Measurements from ENCODE around the gene FBN1.

The FBN1 gene

GRCh38 chr15:48623456-48623855, 22.1 kb downstream of the FBN1 start:
- WGBS, 2 experiments (ENCODE audit: insufficient coverage in 2 of 2) = 83 to 100% methylated on average over 1 of the region's 1 CpG
- peaks cover 9% of the 10 kb centered on the region for H3K36me3 ChIP-seq (ENCODE audit: control insufficient read depth, insufficient read depth, low read length)
- H3K4me1 ChIP-seq (ENCODE audit: control insufficient read depth, insufficient read depth, low read length, poor library complexity, severe bottlenecking) = peaks cover 9% of the 10 kb centered on the region
- H3K4me3 ChIP-seq (ENCODE audit: extremely low read depth, insufficient read depth, low read length, poor library complexity, severe bottlenecking) = no peak overlapping the region
- H3K9me3 ChIP-seq (ENCODE audit: control insufficient read depth, low read length) = no peaks in the 10 kb centered on the region
- no peak overlapping the region for H3K27ac ChIP-seq (ENCODE audit: low read depth, low read length, severe bottlenecking)

GRCh38 chr15:48622237-48622636, 23.3 kb downstream of the FBN1 start:
- Histone ChIP-seq H3K4me3 (ENCODE audit: extremely low read depth, insufficient read depth, low read length, poor library complexity, severe bottlenecking) (no peak overlapping the region), H3K9me3 (ENCODE audit: control insufficient read depth, low read length) (no peaks in the 10 kb centered on the region), H3K4me1 (ENCODE audit: control insufficient read depth, insufficient read depth, low read length, poor library complexity, severe bottlenecking) (peaks cover 9% of the 10 kb centered on the region), H3K27ac (ENCODE audit: low read depth, low read length, severe bottlenecking) (no peak overlapping the region), H3K36me3 (ENCODE audit: control insufficient read depth, insufficient read depth, low read length) (peaks cover 9% of the 10 kb centered on the region)
- 86 to 100% methylated on average over 1 of the region's 2 CpGs for WGBS, 2 experiments (ENCODE audit: insufficient coverage in 2 of 2)

- no peaks in the 10 kb centered on the region for H3K4me1 ChIP-seq (ENCODE audit: control insufficient read depth, insufficient read depth, low read length, poor library complexity, severe bottlenecking)
- no peaks in the 10 kb centered on the region for H3K9me3 ChIP-seq (ENCODE audit: control insufficient read depth, low read length)
- no peak overlapping the region for H3K4me3 ChIP-seq (ENCODE audit: extremely low read depth, insufficient read depth, low read length, poor library complexity, severe bottlenecking)
- H3K27ac ChIP-seq (ENCODE audit: low read depth, low read length, severe bottlenecking) = no peak overlapping the region
- peaks cover 9% of the 10 kb centered on the region for H3K36me3 ChIP-seq (ENCODE audit: control insufficient read depth, insufficient read depth, low read length)
- WGBS, 2 experiments (ENCODE audit: insufficient coverage in 2 of 2) = 88 to 100% methylated on average over 1 of the region's 2 CpGs
These were observed 26.1 kb downstream of the FBN1 start for GRCh38 chr15:48619446-48619845.

- no peak overlapping the region for H3K4me3 ChIP-seq (ENCODE audit: extremely low read depth, insufficient read depth, low read length, poor library complexity, severe bottlenecking)
- WGBS, 2 experiments (ENCODE audit: insufficient coverage in 2 of 2) = 76 to 83% methylated on average over 2 of the region's 2 CpGs
- no peaks in the 10 kb centered on the region for H3K4me1 ChIP-seq (ENCODE audit: control insufficient read depth, insufficient read depth, low read length, poor library complexity, severe bottlenecking)
- H3K36me3 ChIP-seq (ENCODE audit: control insufficient read depth, insufficient read depth, low read length) = peaks cover 10% of the 10 kb centered on the region
- no peak overlapping the region for H3K27ac ChIP-seq (ENCODE audit: low read depth, low read length, severe bottlenecking)
- no peaks in the 10 kb centered on the region for H3K9me3 ChIP-seq (ENCODE audit: control insufficient read depth, low read length)
These were observed 27.9 kb downstream of the FBN1 start for GRCh38 chr15:48617619-48618018.

GRCh38 chr15:48616216-48616615, 29.3 kb downstream of the FBN1 start:
- Histone ChIP-seq H3K4me3 (ENCODE audit: extremely low read depth, insufficient read depth, low read length, poor library complexity, severe bottlenecking) (no peak overlapping the region), H3K4me1 (ENCODE audit: control insufficient read depth, insufficient read depth, low read length, poor library complexity, severe bottlenecking) (no peaks in the 10 kb centered on the region), H3K36me3 (ENCODE audit: control insufficient read depth, insufficient read depth, low read length) (peaks cover 21% of the 10 kb centered on the region), H3K9me3 (ENCODE audit: control insufficient read depth, low read length) (no peaks in the 10 kb centered on the region), H3K27ac (ENCODE audit: low read depth, low read length, severe bottlenecking) (no peak overlapping the region)
- WGBS, 2 experiments (ENCODE audit: insufficient coverage in 2 of 2) = 100% methylated on average over 1 of the region's 2 CpGs; no CpG with 5 or more reads in 1 of the 2 experiments

- H3K4me1 ChIP-seq (ENCODE audit: control insufficient read depth, insufficient read depth, low read length, poor library complexity, severe bottlenecking) = no peaks in the 10 kb centered on the region
- H3K9me3 ChIP-seq (ENCODE audit: control insufficient read depth, low read length) = no peaks in the 10 kb centered on the region
- H3K36me3 ChIP-seq (ENCODE audit: control insufficient read depth, insufficient read depth, low read length) = peaks cover 26% of the 10 kb centered on the region
- no peak overlapping the region for H3K4me3 ChIP-seq (ENCODE audit: extremely low read depth, insufficient read depth, low read length, poor library complexity, severe bottlenecking)
- 100% methylated on average over 2 to 3 of the region's 3 CpGs for WGBS, 2 experiments (ENCODE audit: insufficient coverage in 2 of 2)
- H3K27ac ChIP-seq (ENCODE audit: low read depth, low read length, severe bottlenecking) = no peak overlapping the region
These were observed 31.5 kb downstream of the FBN1 start for GRCh38 chr15:48614051-48614450.

GRCh38 chr15:48609486-48609885, 36.0 kb downstream of the FBN1 start:
- Histone ChIP-seq H3K36me3 (ENCODE audit: control insufficient read depth, insufficient read depth, low read length) (peaks cover 50% of the 10 kb centered on the region), H3K9me3 (ENCODE audit: control insufficient read depth, low read length) (peaks cover 3% of the 10 kb centered on the region), H3K4me1 (ENCODE audit: control insufficient read depth, insufficient read depth, low read length, poor library complexity, severe bottlenecking) (peaks cover 5% of the 10 kb centered on the region), H3K4me3 (ENCODE audit: extremely low read depth, insufficient read depth, low read length, poor library complexity, severe bottlenecking) (no peak overlapping the region), H3K27ac (ENCODE audit: low read depth, low read length, severe bottlenecking) (no peak overlapping the region)
- 88 to 100% methylated on average over 1 of the region's 3 CpGs for WGBS, 2 experiments (ENCODE audit: insufficient coverage in 2 of 2)

GRCh38 chr15:48607846-48608245, 37.7 kb downstream of the FBN1 start:
- WGBS, 2 experiments (ENCODE audit: insufficient coverage in 2 of 2) = 96 to 100% methylated on average over 3 of the region's 3 CpGs
- H3K27ac ChIP-seq (ENCODE audit: low read depth, low read length, severe bottlenecking) = no peak overlapping the region
- peaks cover 3% of the 10 kb centered on the region for H3K9me3 ChIP-seq (ENCODE audit: control insufficient read depth, low read length)
- H3K4me1 ChIP-seq (ENCODE audit: control insufficient read depth, insufficient read depth, low read length, poor library complexity, severe bottlenecking) = peaks cover 20% of the 10 kb centered on the region
- no peak overlapping the region for H3K4me3 ChIP-seq (ENCODE audit: extremely low read depth, insufficient read depth, low read length, poor library complexity, severe bottlenecking)
- peaks cover 47% of the 10 kb centered on the region for H3K36me3 ChIP-seq (ENCODE audit: control insufficient read depth, insufficient read depth, low read length)

- Histone ChIP-seq H3K9me3 (ENCODE audit: control insufficient read depth, low read length) (peaks cover 3% of the 10 kb centered on the region), H3K4me1 (ENCODE audit: control insufficient read depth, insufficient read depth, low read length, poor library complexity, severe bottlenecking) (peaks cover 34% of the 10 kb centered on the region), H3K27ac (ENCODE audit: low read depth, low read length, severe bottlenecking) (peak overlapping the region; percentile 45), H3K36me3 (ENCODE audit: control insufficient read depth, insufficient read depth, low read length) (peaks cover 37% of the 10 kb centered on the region), H3K4me3 (ENCODE audit: extremely low read depth, insufficient read depth, low read length, poor library complexity, severe bottlenecking) (no peak overlapping the region)
These were observed 40.9 kb downstream of the FBN1 start for GRCh38 chr15:48604567-48604966.

GRCh38 chr15:48603922-48604321, 41.6 kb downstream of the FBN1 start:
- Histone ChIP-seq H3K4me1 (ENCODE audit: control insufficient read depth, insufficient read depth, low read length, poor library complexity, severe bottlenecking) (peaks cover 34% of the 10 kb centered on the region), H3K9me3 (ENCODE audit: control insufficient read depth, low read length) (peaks cover 3% of the 10 kb centered on the region), H3K27ac (ENCODE audit: low read depth, low read length, severe bottlenecking) (peak overlapping the region; percentile 92), H3K36me3 (ENCODE audit: control insufficient read depth, insufficient read depth, low read length) (peaks cover 32% of the 10 kb centered on the region), H3K4me3 (ENCODE audit: extremely low read depth, insufficient read depth, low read length, poor library complexity, severe bottlenecking) (no peak overlapping the region)
- 85 to 92% methylated on average over 2 to 3 of the region's 3 CpGs for WGBS, 2 experiments (ENCODE audit: insufficient coverage in 2 of 2)

- H3K4me1 ChIP-seq (ENCODE audit: control insufficient read depth, insufficient read depth, low read length, poor library complexity, severe bottlenecking) = peaks cover 34% of the 10 kb centered on the region
- WGBS, 2 experiments (ENCODE audit: insufficient coverage in 2 of 2) = 44 to 72% methylated on average over 4 to 6 of the region's 6 CpGs
- peak overlapping the region; percentile 92 for H3K27ac ChIP-seq (ENCODE audit: low read depth, low read length, severe bottlenecking)
- peaks cover 25% of the 10 kb centered on the region for H3K36me3 ChIP-seq (ENCODE audit: control insufficient read depth, insufficient read depth, low read length)
- H3K9me3 ChIP-seq (ENCODE audit: control insufficient read depth, low read length) = peaks cover 3% of the 10 kb centered on the region
- H3K4me3 ChIP-seq (ENCODE audit: extremely low read depth, insufficient read depth, low read length, poor library complexity, severe bottlenecking) = no peak overlapping the region
These were observed 42.4 kb downstream of the FBN1 start for GRCh38 chr15:48603123-48603500.
